IPS DF 19.7 (cell line): Measurements from ENCODE around the gene CDH13.

Experiments used
- DNase-seq: peaks from one replicate; pipeline ENCODE4 v3.0.0-alpha.2; 2013; ENCODE audit warnings: low read depth, low spot score

The CDH13 gene

GRCh38 chr16:82783933-82784572 lies 157.3 kb downstream of the CDH13 start:
- no peak for DNase-seq

GRCh38 chr16:82784573-82784968 lies 157.8 kb downstream of the CDH13 start:
- DNase-seq: no peak

- DNase-seq: no peak
Observed at GRCh38 chr16:82788225-82788624, 161.5 kb downstream of the CDH13 start.

DNA sequence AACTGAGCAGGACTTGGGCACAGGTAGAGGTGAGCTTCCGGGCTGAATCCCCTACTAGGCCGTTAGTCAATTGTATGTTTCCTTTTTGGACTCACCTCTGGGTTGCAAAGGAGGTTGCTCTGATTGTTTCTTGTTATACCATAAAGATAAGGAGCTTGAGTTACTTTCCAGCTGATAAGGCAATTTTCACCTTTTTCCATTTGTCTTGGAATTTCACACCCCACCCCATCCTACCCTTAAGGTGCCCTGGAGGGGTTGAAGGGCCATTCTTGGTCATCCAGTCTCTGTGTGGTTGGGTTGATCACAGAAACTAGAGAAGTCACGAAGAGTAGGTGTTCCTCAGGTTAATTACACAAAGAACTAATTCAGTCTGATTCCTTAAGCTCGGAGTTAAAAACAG lies 162.2 kb downstream of the CDH13 start:
- DNase-seq: no peak

- DNase-seq: no peak
Observed at GRCh38 chr16:82792693-82793092, 165.9 kb downstream of the CDH13 start.

- no peak for DNase-seq
Observed at GRCh38 chr16:82793528-82794245, 166.9 kb downstream of the CDH13 start.

DNA sequence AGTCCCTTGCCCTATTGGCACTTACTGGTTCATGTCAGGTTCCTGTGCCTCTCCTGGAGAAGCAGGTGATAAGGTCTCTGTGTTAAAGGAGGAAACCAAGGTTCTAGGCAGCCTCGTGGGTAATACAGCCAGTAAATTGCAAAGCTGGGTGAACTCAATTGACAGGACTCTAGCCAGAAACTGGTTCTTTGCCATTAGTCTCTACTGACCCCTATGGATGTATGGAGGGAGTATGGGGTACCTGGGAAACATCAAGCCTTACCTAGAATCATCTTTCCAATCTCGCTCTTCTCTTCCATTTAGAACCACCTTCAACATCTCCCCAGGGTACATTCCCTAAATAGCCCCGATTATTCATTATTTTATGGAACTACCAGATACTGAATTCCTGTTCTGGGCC lies 169.3 kb downstream of the CDH13 start:
- DNase-seq: no peak

- no peak for DNase-seq
Observed at GRCh38 chr16:82801361-82801760, 174.6 kb downstream of the CDH13 start.

GRCh38 chr16:82805866-82806265 lies 179.1 kb downstream of the CDH13 start:
- no peak for DNase-seq

DNA sequence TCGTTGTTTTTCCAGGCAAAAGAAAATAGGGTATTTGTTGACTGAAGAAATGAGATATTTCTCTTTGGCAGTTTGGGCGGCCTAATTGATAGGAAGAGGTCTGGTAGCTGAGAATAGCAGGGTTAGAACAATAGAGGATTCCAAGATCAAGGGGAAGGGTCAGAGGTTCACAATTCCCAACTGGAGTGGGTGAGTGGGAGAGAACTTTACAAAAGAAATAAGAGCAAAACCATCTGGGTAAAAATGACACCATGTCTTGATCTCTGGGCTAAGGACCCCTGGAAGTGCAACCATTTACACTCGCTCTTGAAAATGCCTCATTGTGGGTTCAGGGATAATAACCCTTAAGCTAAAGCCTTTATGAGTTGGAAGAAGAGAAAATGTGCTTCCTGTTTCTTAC lies 180.5 kb downstream of the CDH13 start:
- DNase-seq: no peak

DNA sequence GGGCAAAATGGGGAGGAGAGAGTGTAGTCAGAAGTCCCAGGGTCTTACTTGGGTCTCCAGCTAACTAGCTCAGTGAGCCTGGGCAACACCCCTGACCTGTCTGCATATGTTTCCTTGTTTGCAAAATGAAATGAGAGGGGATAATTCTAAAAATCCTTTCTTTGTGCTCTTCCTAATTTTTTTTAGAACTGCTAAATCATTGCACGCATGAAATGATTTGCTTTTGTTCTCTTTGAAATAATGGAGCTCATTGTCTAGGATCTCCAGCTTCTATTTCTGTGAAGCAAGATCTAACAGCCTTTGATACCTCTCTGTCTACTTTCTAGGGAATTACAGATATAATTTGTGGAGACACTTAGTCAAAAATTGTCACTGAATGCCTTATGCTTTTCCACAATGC lies 181.3 kb downstream of the CDH13 start:
- DNase-seq: no peak

DNA sequence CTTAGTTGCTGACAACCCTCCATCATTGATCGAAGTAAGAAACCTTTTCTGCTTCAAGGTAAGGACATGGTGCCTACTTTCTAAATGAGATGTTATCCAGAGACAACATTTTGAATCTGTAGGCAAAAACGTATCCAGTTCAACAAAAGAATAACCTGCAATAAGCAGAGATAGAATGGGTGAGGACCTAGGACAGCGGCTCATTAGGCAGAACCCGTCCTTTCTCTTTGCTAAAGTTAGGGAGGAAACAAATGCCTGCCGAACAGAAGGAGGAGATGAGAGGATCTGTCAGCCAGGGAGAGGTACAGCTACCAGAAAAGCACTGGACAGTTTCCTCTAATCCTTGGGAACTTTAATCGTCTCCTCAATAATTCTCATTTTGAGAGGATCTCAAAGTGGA lies 183.3 kb downstream of the CDH13 start:
- DNase-seq: no peak

DNA sequence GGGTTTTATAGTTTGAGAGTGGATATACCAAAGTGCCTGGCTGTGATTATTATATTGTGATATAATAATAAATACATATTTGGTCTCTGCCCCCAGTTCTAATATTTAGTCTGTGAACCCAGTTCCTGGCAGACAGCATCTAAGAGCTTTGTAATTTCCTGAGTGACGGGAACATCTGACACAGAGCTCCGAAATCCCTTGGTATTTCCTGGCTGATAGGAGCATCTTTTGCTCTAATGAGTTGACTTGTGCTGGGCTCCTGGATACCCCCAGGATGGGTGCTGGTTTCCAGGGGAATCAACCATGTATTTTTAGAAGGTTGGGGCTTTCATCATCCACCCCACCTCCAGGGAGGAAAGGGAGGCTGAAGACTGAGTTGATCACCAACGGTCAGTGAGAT lies 187.3 kb downstream of the CDH13 start:
- DNase-seq: no peak

DNA sequence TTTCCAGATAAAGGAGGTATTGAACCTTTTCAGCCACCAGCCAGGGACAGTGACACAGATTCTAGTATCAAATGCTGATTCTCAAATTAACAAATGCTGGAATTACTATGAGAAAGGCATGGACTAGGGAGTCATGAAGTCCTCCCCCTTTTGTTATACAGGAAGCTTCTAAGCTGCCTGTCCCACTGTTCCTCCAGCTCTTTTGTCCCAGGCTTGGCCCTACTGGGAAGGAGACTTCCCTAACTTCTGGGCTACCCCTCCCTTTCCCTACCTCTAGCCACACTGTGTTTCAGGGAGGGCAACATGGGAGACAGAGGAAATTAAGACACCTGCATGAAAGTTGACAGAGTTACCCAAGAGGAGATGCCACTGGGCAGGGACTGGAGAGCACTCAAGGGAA lies 192.5 kb downstream of the CDH13 start:
- DNase-seq: no peak

DNA sequence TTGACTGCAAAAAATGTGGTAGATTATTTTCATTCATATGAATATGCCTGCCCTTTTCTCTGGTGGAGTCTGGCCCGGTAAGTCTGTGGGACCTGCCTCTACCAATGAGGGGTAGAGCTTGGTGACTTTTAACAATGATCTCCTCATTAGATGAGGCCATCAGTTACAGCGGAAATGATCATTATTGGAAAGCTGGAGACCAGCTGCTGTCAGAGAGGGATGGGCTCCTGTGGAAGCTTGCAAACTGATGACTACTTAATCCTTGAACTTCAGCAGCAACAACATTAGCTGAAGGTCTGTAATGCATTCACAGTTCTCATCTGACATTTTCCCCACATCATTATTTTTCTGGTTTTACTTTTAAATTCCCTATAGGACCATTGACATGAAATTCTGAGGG lies 194.1 kb downstream of the CDH13 start:
- DNase-seq: no peak

GRCh38 chr16:82824408-82824807 lies 197.6 kb downstream of the CDH13 start:
- no peak for DNase-seq

DNA sequence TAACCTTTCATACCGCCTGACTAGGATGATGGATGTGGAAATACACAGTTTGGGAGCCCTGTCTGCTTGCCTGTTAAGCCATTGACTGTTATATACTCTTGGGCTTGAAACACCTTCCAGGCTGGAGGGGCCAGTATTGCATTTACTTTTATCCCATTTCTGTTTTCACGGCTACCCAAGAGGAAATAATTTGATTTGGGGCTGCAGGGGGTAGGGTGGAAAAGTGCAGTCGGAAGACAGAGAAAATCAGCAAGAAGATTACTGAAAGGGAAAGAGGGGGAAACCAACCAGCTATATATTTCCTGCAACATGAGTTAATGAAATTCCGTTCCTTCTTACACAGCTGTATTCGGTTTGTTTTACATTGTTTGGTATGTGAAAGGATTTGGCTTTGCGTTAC lies 202.5 kb downstream of the CDH13 start:
- no peak for DNase-seq

DNA sequence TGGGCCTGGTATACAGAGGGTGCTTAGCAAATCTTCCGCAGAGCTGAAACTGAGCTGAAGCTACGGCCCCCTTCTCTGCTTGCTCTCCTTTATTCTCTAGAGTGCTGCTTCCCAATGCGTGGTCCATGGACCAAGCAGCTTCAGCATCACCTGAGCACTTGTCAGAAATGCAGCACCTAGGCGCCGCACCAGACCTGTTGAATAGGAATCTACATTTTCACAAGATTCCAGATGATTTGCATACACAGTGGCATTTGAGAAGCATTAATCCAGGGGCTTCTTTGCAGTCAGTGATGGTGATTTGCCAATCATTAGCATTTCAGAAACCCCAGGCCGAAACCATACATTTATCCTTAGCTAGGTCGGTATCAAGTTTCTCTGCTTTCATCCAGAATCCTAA lies 204.2 kb downstream of the CDH13 start:
- DNase-seq: no peak

DNA sequence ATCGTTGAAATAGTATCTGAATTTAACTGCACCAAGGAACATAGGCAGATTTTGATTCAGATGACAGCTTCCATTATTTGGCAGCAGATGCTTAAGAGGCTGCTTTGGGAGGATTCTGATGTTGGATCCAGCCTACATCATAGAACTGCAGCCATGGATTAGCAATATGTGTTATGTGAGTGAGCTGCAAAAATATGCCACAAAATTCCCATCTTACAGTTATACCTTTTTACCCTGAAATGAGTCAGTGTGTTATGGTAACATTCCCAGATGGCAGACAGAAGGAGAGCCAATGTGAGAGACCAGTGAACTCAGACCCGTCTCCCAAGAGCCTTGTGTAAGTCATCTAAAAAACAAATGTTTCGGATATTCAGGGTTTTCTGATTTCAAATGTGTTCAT lies 206.1 kb downstream of the CDH13 start:
- no peak for DNase-seq

DNA sequence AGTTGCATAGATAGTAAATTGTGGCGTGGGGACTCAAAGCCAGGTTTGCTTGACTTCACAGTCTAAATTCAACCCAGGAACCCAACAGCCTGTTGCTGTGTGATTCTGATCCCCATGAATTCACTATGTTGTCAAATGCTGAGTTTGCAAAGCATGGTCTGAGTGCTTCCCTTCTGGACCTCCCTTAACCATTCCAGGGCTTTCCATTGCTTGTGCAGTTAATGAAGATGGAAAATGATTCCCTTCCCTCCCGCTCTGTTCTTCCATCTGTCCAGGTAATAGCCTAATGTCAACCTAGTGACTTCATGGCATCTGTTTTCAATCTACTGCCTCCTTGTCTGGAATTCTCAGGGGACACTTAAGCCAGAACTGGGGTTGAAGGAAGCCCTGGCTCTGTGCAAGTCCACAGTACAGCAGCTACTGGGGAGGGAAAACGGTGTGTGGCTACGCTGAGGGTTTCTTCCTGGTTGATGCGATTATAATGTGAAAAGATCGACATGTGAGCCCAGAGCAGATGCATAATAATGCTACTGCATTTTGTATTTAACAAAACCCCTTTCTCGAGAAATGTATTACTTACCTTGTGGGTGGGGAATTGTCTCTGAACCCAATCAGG lies 206.7 kb downstream of the CDH13 start:
- DNase-seq: no peak

GRCh38 chr16:82834151-82834815 lies 207.5 kb downstream of the CDH13 start:
- DNase-seq: no peak

DNA sequence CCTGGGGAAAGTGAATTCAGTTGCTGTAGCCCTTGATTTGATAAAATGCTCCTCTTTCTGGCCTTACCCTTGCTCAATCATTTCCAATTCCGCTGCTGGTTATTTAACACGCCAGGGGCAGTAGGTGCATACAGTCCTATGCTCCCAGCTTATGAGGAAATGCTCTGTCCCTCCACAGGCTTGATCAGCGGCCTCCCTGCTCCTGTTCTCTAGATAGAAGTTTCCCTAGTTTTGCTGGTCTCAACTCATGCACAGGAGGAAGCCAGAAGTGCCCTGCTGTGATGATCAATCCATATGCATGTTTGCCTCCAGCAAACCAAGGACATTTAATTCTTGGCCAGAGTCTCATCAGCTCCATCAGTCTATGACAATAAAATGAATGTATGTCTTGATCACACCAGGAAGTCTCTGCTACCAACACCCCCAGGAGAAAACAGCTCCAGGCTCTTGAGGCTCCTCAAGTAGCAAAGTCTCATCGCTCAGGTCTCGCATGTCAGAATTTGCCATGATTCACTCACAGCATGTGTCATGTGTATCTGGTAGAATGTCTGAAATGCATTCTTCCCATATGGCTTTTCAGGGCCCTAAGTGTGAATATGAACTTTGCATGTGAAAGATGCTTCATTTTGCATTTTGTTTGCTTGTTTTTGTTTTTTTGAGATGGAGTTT lies 208.9 kb downstream of the CDH13 start:
- no peak for DNase-seq
